ENCODE measurements around the gene CLN5.

CLN5 gene

DNA sequence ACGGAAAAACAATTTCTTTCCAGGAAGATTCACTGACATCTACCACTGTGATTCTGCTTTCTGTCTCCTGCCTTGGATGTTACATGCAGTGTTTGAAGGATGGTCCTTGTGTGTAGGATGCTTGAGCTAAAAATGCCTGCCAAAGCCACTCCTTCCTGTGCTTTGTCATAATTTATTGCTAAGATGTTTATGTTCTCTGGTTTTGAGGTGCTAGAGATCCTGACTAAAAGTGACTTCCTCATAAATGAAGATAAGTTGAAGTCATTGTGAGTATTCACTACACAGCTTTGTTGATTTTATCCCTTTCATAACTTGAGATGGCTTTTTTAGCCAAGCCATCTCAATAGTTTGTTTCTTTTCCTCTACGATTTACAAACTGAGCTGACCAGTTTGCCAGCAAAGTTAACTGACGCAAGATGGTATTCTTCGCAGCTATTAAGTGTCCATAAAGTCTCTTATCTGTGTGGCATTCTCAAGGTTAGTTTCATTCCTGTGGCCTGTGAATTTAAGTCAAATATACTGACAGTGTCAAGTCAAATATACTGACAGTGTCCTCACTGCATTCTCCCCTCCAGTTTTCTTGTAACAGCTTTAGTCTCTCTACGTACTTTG lies 50.8 kb downstream of the CLN5 start:
- H3K9ac ChIP-seq (ENCODE audit: low read length): no peak overlapping the region
- peaks cover 13% of the 10 kb centered on the region for H3K36me3 ChIP-seq (ENCODE audit: insufficient read depth, low read length)
- H3K4me3 ChIP-seq (ENCODE audit: low read depth in 1 of 2, low read length in 2 of 2): peak overlapping the region in 1 of 2 donors; percentile 9
- H3K9me3 ChIP-seq (ENCODE audit: low read length): no peaks in the 10 kb centered on the region
- H3K27me3 ChIP-seq (ENCODE audit: control insufficient read depth in 1 of 2, insufficient read depth in 2 of 2, low read length in 2 of 2): no peaks in the 10 kb centered on the region
- peaks cover 11% of the 10 kb centered on the region for H3K4me1 ChIP-seq (ENCODE audit: insufficient read depth, low read length)
- no peak overlapping the region for H3K27ac ChIP-seq (ENCODE audit: low read depth, low read length)

DNA sequence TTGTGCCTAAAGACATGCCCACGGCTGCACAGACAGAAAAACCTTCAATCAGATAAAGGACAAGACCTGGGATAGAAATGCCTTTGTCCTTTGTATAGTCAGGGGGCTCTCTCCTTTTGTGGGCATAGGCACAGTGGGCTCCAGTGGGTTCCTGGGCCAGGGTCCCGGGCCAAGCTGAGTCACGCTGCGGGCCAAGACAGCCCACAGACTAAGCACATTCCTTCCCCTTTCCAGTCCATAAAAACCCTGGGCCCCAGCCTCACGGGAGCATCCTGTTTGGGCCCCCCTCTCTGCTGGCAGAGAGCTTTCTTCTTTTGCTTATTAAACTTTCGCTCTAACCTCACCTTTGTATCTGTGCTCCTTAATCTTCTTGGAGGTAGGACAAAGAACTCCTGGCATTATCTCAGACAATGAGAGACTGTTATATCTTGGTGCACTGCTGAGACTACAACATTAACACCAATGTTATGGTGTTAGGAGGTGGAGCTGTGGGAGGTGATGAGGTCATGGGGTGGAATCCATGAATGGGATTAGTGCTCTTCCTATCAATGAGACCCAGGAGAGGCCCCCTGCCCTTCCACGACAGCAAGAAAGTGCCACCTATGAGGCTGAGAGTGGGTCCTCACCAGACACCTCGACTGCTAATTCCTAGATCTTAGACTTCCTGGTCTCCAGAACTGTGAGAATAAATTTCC lies 55.9 kb downstream of the CLN5 start:
- H3K36me3 ChIP-seq (ENCODE audit: insufficient read depth, low read length): peaks cover 41% of the 10 kb centered on the region
- no peaks in the 10 kb centered on the region for H3K27me3 ChIP-seq (ENCODE audit: control insufficient read depth in 1 of 2, insufficient read depth in 2 of 2, low read length in 2 of 2)
- no peak overlapping the region for H3K27ac ChIP-seq (ENCODE audit: low read depth, low read length)
- H3K4me1 ChIP-seq (ENCODE audit: insufficient read depth, low read length): peaks cover under 1% of the 10 kb centered on the region
- no peak overlapping the region for H3K4me3 ChIP-seq (ENCODE audit: low read depth in 1 of 2, low read length in 2 of 2)
- H3K9me3 ChIP-seq (ENCODE audit: low read length): no peaks in the 10 kb centered on the region
- H3K9ac ChIP-seq (ENCODE audit: low read length): no peak overlapping the region

DNA sequence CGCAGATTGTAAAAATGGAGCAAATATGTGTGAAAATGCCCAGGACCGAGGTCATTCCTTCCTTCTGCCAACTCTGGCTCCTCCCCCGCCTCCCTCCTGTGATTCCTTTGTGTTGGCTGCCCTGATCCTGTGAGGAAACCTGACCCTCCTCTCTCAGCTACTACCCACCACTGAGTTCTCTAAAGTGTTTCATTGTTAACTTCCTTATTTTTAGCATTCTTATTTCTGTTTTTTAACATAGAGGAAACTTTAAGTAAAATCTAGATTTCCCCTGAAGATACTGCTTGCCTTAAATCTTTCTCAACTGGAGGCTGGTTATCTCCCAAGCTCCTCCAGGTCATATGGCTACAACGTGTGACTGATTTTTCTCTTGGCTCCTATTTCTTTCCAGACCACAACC lies 56.8 kb downstream of the CLN5 start:
- Histone ChIP-seq H3K4me3 (ENCODE audit: low read depth in 1 of 2, low read length in 2 of 2) (no peak overlapping the region), H3K4me1 (ENCODE audit: insufficient read depth, low read length) (no peaks in the 10 kb centered on the region), H3K27ac (ENCODE audit: low read depth, low read length) (no peak overlapping the region), H3K9ac (ENCODE audit: low read length) (no peak overlapping the region), H3K9me3 (ENCODE audit: low read length) (no peaks in the 10 kb centered on the region), H3K36me3 (ENCODE audit: insufficient read depth, low read length) (peaks cover 47% of the 10 kb centered on the region), H3K27me3 (ENCODE audit: control insufficient read depth in 1 of 2, insufficient read depth in 2 of 2, low read length in 2 of 2) (no peaks in the 10 kb centered on the region)

DNA sequence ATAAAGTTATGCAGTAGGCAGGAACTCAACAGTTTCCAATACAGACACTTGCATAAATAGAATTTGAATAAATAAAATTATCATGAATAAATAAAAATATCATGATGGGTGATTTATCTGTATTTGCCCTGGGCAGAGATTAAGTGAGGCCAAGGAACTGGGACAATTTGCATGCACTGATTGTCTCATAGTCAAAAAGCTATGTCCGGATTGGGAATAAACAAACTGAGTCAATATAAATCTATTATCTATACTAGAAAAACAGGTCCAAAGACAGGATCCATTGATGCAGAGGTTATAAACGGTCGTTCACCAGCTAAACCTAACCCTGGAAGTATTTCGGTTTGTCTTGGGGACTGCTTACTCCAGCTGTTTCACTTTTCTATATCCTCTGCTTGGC lies 61.3 kb downstream of the CLN5 start:
- H3K27ac ChIP-seq (ENCODE audit: low read depth, low read length): no peak overlapping the region
- H3K4me1 ChIP-seq (ENCODE audit: insufficient read depth, low read length): no peaks in the 10 kb centered on the region
- H3K9ac ChIP-seq (ENCODE audit: low read length): no peak overlapping the region
- H3K36me3 ChIP-seq (ENCODE audit: insufficient read depth, low read length): peaks cover 47% of the 10 kb centered on the region
- H3K27me3 ChIP-seq (ENCODE audit: control insufficient read depth in 1 of 2, insufficient read depth in 2 of 2, low read length in 2 of 2): no peaks in the 10 kb centered on the region
- H3K4me3 ChIP-seq (ENCODE audit: low read depth in 1 of 2, low read length in 2 of 2): no peak overlapping the region
- H3K9me3 ChIP-seq (ENCODE audit: low read length): no peaks in the 10 kb centered on the region

All from muscle layer of colon (tissue), 2 donors.